Measurements from ENCODE around the gene CELF4.

GRCh38 chr18:37407571-37407970 is 158.0 kb downstream of the CELF4 start:
- TF ChIP-seq, protein P1, sequence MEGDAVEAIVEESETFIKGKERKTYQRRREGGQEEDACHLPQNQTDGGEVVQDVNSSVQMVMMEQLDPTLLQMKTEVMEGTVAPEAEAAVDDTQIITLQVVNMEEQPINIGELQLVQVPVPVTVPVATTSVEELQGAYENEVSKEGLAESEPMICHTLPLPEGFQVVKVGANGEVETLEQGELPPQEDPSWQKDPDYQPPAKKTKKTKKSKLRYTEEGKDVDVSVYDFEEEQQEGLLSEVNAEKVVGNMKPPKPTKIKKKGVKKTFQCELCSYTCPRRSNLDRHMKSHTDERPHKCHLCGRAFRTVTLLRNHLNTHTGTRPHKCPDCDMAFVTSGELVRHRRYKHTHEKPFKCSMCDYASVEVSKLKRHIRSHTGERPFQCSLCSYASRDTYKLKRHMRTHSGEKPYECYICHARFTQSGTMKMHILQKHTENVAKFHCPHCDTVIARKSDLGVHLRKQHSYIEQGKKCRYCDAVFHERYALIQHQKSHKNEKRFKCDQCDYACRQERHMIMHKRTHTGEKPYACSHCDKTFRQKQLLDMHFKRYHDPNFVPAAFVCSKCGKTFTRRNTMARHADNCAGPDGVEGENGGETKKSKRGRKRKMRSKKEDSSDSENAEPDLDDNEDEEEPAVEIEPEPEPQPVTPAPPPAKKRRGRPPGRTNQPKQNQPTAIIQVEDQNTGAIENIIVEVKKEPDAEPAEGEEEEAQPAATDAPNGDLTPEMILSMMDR (IDR thresholded peaks at IDR 0.05): no peak
- no peak for TF ChIP-seq POLR2AphosphoS5 (IDR thresholded peaks at IDR 0.05)
